Activated CD4-positive, CD25-positive, alpha-beta regulatory T cell treated with anti-CD3 and anti-CD28 coated beads, Interleukin-2, amount 50 U/mL, for 72 hours (primary cell): ENCODE measurements around the gene TBXAS1.

Experiments
- DNase-seq: peaks from one replicate; pipeline ENCODE4 v3.0.0; 2021

Gene TBXAS1

DNA sequence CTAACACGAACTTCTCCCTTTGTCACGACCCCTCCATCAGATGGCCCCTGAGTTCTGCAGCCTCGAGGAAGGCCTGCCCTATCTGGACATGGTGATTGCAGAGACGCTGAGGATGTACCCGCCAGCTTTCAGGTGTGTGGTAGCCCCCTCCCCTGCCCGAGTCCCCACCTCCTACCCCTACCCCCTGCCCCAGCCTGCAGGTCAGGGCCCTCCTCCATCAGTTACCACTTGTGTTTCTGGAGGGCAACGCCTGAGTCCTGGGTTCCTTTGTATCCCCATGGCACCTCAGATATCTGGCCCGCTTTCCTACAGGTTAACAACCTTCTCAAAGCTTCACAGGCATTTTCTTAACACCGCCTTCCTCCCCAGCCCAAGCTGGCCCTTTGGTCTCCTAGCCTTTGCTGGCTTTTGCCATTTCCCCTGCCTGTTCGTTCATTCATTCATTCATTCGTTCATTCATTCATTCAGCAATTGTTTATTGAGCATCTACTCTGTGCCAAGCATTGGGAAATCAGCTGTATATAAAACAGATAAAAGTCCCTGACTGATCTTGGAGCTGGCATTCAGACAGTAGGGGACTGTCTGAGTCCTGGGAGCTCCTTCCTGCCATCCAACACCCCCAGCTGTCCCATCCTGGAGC lies 178.1 kb downstream of the TBXAS1 start:
- no peak for DNase-seq

DNA sequence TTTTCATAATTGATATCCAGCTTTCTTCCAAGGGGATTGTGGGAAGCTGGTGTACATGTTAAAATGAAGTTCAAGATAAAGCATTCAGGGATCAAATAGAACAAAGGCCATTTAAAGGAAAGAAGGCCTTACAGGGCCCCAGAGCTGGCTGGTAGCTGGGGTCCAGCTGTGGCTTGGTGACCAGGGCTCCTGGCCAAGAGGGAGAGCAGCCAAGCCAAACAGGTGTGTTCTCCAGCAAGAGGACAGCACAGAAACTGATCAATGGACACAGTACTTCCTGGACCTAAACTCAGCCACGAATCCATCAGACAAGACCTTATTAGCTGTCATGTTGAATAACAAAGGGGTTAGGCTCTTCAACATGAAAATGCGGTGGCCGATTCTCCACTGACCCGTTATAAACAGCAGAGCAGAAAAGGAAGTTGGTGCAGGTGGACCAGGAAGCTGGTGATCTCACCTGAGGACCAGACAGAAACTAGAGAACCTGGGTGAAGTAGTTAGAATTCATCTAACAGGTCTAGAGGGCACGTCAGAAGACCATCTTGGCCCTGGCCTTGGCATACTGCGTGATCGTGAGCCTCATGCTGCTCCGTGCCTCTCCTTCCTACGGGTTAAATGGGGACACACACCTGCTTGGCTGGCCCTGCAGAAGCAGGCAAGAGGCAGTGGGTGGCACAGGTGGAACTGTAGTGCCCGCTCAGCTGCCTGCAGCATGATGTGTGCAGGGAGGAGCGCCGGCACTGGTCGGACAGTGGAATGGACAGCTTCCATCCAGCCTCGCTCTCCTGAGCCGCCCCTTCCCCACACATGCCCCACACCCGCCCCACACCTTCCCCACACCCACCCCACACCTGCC lies 179.9 kb downstream of the TBXAS1 start:
- no peak for DNase-seq

DNA sequence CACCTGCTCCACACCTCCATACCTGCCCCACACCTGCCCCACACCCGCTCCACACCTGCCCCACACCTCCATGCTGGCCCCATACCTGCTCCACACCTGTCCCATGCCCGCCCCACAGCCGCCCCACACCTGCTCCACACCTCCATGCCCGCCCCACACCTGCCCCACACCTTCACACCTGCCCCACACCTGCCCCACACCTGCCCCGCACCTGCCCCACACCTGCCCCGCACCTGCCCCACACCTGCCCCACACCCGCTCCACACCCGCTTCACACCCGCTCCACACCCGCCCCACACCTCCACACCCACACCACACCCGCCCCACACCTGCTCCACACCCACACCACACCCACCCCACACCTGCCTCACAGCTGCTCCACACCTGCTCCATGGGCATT lies 180.7 kb downstream of the TBXAS1 start:
- DNase-seq: no peak

DNA sequence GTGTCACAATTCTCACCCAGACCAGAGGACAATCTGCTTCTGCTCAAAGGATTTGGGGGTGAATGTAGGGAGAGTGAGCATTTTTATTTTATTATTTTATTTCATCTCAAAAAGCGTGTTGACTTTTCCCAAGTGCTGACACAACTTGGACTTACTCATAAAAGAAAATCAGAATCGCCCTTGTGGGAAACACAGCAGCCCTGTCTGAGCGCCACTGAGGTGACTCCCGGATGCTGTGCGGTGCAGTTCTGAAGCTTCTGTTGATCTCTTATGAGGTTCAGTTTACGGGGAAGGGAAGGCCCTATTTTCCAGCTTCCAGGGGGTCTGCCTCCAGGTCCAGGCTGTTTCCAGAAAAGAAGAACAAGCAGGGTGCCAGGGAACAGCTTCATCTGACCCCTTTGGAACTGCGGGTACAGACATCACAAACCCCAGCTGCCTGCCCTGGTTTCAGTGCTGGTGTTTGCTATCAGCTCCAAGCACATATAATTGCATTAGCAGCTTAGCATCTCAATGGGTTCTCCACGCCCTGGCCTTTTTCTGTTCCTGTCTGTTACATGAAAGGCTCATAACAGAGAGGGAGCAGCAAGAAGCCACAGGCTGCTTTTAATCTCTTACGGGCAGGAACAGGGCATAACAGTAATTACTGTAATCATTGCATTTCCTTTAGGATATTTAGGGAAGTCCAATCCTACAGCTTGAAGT lies 181.3 kb downstream of the TBXAS1 start:
- no peak for DNase-seq

DNA sequence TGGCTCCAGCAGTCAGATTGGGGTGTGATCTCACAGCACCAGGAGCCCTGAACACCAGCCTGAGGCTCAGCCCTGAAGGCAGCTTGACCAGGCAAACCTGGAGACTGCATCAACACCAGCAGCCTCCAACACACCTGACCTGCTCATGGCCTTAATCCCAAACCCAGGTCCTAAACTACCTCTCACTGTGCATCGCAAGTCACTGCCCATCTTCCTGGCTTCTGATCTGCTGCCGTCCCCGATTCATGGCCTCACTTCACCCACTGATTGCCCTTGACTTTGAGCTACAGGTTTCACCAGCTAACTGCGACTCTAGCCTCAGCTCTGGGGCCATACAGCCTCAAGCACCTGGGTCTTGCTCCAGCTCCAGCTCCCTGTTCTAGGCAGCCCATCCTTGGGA lies 184.6 kb downstream of the TBXAS1 start:
- DNase-seq: no peak

DNA sequence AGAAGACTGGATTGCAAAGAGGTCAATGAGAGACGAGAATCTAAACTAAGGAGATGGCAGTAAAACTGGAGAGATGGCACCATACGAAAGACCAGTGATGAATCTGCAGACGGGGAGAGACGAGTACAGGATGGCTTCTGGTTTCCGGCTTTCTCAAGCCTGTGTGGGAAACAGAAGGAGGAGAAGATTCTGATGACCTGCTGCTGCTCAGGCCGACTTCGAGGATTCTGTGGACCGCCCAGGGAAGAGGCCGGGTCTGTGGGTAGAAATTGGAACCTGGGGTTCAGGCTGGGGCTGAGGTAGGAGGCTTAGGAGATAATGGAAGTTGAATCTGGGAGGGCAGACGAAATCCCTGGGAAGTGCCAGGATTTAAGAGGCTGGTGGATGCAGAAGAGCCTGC lies 185.1 kb downstream of the TBXAS1 start:
- DNase-seq: no peak

DNA sequence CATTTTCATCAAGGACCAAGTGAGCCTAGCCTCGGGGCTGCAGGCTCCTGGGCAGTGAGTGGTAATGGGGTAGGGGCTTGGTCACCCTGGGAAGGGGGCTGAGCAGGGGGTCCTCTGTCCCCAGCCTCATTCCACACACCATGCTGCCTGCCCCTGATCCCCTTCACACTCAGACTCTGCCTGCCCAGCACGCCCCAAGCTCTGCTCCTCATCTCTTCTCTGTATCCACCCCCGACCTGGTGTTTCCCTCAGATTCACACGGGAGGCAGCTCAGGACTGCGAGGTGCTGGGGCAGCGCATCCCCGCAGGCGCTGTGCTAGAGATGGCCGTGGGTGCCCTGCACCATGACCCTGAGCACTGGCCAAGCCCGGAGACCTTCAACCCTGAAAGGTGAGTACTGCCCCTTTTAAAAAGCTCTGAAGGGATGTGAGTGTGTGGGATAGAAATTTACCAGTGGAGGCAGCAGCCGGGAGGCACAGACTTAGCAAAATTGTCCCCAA lies 186.5 kb downstream of the TBXAS1 start:
- DNase-seq: no peak

DNA sequence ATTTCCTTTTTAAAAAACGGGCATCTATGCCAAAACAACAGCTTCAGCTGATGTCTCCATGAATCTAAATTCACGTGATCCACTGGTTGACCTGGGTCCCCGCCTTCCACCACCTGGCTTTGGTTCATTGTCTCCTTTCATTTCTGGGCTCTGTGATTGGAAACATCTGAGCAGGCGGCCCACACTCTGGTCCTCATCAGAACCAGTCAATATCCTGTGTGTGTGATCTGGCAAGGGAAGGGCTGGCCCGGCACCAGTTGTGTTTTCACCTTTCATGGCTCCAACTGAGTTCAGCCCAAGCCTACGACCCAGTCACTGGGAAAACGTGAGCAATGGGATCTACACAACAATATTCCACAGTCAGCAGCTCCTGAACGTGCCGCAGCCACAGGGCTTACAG lies 187.5 kb downstream of the TBXAS1 start:
- DNase-seq: no peak

DNA sequence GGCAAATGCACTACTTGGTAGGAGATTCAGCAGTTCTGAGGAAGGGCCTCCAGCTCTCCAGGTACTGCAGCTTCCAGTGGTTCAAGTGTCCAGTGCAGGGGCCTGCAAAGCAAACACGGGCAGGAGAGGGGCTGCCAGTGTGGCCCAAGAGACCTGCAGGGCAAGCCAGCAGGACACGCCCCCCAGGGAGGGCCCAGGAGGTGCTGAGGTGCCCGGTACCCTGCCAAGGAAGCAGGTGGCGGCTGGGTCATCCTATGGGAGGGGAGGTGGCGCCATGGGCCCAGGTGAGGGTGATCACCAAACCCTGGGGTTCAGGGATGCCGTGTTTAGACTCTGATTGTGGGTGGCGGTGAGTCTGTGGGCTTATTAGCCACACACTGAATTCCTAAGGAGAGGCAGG lies 188.0 kb downstream of the TBXAS1 start:
- no peak for DNase-seq

DNA sequence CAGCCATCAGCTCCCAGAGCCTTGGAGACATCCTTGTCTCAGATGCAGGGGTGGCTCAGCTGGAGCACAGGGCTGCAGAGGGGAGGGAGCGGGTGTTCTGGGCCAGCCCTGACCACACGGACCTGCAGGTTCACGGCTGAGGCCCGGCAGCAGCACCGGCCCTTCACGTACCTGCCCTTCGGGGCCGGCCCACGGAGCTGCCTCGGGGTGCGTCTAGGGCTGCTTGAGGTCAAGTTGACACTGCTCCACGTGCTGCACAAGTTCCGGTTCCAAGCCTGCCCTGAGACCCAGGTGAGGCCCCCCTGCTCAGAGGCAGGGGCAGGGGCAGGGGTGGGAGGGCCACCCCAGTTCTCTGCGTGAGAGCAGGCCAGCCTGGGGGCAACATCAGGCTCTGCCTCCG lies 188.5 kb downstream of the TBXAS1 start:
- DNase-seq: no peak

DNA sequence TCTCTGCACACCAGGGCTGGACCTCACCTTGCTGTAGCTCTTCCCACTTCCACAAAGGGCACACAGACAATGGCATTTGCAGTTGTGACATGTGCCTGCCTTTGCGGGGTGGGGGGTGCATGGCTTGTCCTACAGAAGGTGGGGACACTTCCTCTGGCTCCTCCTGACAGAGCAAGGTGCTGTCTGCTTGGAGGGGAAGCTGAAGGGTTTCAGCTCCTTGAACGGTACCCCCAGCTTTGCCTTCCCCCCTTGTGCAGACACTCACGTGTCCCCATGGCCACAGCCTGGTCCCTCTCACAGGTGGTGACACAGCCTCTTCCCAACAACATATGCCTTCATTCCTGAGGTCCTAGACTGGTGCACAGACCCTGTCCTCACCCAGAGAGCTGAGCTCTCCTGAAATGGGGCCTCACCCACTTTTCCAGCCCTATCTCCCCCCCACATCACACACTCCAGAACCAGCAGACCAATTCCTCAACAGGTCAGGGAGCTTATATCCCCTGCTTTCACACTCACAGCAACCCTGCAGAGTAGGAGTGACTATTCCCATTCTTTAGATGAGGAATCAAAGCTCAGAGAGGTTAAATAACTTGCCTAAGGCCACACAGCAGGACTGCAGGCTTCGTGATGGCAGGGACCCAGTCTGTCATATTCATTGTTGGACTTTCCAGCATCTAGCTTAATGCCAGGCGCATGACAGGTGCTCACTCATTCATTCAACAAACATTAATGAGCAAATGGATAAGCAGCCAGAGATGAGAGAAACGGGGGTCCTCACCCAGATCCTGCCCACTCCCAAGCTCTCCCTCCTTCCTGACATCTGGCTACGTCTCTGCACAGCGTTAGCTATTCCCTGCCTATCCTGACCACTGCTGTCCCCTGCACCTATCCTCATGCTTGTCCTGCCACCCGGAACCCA lies 189.3 kb downstream of the TBXAS1 start:
- no peak for DNase-seq

DNA sequence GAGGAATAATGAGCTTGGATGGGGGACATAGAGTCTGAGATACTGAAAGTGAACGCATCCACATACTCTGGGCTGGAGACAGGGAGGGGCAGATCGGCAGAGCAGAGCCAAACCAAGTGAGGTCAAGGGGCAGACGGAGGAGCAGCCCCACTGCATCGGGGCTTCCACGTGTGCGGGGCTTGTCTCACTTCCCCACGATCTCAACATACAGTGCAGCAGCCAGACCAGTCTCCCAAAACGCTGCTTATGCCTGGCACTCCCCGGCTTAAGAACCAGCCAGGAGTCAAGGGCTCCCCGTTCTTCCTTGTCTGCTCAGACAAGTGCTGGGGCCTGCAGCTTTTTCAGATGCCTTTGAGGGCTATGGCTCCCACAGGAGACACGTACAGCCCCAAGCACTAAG lies 190.1 kb downstream of the TBXAS1 start:
- no peak for DNase-seq

DNA sequence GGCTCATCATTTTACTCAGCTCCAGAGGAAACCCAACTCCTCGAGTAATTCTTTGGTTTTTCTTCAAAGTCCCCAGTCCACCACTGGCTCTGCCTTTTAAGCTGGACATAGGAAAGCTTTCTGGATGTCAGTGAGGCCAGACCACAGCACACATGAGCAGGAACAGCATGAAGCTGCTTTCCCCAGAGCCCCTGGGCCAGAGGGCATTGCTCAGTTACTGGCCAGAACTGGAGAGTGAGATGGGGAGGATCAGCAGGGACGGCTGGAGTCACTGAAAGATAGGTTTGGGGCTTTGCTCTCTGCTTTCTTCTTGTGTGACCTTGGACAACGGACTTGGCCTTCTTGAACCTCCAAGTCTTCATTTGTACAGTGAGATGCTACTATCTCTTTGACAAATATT lies 190.5 kb downstream of the TBXAS1 start:
- no peak for DNase-seq

DNA sequence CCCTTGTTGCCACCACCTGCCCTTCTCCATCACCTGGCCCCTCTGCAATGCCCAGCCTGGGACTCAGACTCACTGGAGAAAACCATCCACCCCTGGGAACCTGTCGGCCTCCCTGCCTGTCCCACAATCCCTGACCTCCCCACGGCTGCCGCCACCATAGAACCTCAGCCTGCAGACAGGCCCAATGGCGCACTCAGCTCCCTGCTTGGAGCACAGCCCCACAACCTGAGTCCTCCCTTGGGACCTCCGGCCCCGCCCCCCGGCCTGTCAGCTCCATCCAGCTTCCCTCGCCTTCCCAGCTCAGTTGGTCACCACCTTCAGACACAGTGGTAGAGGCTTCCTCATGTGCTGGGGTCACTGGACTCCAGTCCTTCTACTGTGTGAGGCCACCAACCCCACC lies 192.5 kb downstream of the TBXAS1 start:
- DNase-seq: no peak

DNA sequence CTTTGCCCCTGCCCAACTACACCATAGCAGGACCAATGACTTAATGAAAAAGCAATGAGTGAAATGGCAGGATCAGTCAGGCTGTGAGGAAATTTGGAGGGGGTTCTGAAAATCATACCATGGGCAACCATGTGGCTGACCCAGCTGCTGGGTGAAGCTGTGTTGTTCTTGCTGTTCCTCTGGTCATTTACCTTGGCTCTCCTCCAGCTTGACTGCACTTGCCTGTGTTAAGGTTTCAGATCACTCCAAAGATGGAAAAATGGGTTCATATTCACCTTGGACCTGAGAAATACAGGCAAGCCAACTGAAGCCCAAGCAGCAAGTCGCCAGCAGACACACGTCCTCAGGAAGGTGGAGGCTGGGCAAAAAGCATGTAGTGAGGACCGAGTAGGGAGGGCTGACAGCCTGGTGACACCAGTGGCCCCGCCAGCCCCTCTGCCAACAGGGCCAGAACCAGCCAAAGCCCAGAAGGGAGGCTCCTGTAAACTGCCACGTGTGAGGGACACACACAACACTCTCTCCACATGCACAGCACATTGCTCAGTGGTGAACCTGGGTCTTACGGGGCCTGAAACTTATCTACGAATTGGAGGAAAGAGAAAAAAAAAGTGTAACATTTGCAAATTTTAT lies 193.6 kb downstream of the TBXAS1 start:
- no peak for DNase-seq

DNA sequence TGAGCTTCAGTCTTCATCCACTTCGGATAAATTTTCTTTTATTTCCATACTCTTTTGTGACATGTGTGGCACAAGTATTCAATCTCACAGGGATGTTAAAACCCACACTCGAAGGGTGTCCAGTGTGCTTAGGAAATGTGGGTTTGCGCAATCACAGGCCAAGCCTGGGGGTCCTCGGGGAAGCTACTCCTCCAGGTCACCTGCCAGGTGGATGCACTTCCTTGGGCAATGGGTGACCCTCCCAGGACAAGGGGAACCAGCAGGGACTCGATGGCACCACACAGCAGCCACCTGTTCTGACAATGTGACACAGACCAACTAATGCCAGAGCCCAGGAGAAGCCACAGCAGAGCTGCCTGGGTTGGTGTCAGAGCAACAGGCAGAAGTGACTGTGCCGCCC lies 194.7 kb downstream of the TBXAS1 start:
- no peak for DNase-seq

DNA sequence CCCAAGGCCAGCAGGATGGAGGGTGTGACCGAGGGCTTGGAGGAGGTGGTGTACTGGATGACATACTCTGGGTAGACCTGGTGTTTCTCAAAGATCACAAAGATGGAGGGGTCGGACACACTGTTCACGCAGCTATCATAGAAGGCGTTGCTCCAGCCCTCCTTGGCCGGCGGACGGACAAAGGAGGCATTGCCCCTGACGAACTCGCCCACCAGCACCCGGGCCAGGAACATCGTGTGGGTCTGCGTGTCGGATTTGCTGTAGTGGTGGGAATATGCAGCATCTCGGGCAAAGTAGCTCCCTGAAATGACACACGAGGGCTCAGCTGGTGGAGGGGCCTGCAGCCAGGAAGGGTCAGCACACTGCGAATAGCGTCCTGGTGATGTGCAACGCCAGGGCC lies 195.5 kb downstream of the TBXAS1 start:
- no peak for DNase-seq

DNA sequence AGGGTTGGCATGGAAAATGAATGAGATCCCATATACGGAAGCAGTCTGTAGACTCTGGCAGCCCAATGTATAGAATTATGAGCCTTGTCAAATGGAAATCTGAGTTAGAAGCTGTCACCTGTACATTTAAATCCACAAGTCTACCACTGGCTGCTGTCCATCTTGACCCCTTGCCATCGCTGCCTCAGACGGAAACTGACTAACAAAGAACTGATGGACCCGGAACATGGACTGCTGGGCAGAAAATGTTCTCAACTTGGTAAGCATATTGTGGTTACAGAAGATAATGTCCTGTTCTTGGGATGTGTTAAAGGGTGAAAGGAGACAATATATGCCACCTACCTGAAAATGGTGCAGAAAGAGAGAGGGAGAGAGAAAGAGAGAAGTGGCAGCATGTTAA lies 196.2 kb downstream of the TBXAS1 start:
- DNase-seq: no peak

DNA sequence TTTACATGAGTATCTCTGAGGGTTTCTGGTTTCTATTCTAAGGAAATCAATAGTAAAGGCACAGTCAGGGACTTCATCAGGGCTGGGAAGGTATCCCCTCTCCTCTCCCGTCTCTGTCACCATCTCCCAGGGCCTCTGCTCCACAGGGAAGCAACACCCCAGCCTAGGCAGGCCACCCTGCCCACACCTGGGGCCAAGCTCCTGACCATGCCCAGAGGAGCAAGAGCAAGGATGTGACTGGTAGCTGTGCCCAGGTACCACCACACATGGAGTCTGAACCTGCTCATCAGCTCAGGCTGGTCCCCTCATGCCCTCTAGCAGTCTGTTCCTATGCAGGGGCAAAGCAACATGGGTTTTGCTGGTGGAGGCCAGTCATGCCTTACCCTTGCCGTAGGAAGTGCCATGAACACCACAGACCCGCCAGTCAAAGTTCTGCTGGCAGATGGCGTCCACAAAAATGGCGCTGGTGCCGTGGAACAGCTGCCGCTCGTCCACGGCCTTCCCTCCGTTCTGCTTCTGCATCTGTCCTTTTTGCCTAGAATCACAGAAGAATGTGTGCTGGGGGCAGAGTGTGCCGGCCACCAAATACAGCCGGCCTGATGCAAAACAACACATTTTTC lies 196.9 kb downstream of the TBXAS1 start:
- DNase-seq: no peak

DNA sequence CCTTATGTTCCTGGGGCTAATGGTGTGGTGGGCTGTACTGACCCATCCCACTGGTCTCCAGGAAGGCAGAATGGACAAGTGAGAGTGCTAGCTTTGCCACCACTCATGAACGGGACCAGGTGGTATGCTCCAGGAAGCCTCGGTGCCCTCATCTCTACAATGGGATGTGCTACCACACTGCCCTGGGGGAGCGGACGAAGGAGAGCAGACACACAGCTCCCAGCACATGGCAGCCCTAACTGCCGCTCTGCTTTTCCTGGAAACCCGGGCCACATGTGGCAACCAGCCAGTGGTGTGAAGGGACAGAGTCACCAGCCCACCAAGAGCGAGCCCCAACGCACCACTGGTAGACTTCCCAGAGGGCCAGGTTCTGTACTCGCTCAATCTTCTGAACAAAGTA lies 197.9 kb downstream of the TBXAS1 start:
- DNase-seq: no peak

DNA sequence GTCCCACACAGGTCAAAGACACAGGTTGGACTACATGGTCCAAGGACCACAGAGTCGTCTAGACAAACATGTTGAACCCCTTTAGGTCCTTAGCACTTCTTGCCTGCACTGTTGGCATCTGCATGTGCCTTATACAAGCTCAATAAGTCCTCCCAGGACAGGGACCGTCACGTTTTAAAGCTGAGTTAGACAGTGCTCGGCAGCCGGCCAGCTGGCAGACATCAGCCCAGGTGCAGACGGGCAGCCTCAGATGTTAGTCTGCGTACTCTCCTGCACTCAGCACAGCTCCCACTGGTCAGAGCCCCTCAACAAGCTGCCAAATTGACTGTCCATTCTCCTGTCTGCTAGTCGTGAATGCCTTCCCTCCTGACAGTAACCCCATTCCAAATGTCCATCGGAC lies 198.8 kb downstream of the TBXAS1 start:
- DNase-seq: no peak

DNA sequence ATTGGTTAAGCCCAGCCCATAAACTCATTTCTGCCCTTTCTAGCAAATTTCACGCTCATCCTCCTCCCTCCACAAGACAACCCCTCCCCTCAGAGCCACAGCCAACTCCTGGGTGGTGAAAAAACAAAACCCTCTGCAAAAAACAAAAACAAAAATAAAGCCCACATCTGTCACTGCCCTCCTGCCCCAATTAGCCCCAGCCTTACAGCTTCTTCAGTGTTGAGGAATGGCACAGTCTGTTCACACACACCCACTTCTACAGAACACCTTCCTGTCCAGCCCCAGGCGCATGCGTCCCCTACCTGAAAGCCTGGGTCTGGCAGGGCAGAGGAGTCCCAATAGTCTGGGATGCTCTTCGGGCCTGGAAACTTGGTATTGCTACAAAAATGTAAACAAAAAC lies 199.2 kb downstream of the TBXAS1 start:
- DNase-seq: no peak
